GM18517 (cell line): ENCODE measurements around the gene OCRL.
"Not testable (repeated sequence)": the region's sequence is repeated elsewhere in the genome, so short reads cannot be mapped to it uniquely, and the experiment has no call there.

ENCODE experiments used
- ATAC-seq: cut with Tn5 transposase; IDR thresholded peaks from one replicate; pipeline ENCODE4 v1.9.1; 2021; ENCODE audit warnings: mild to moderate bottlenecking, moderate library complexity; ENCODE audit not compliant: unreplicated experiment

OCRL gene

GRCh38 chrX:129534816-129535578 lies 5.1 kb upstream of the OCRL start:
- ATAC-seq = no peak

GRCh38 chrX:129540722-129541184 lies 694 bp downstream of the OCRL start:
- ATAC-seq = no peak

GRCh38 chrX:129544780-129545179 lies 4.7 kb downstream of the OCRL start:
- no peak for ATAC-seq

- no peak for ATAC-seq
Measured at GRCh38 chrX:129545408-129545807, 5.3 kb downstream of the OCRL start.

- ATAC-seq = no peak
Measured at GRCh38 chrX:129549124-129549523, 9.1 kb downstream of the OCRL start.

- ATAC-seq = peak; percentile 98
Measured at GRCh38 chrX:129553619-129554288, 13.7 kb downstream of the OCRL start.

- ATAC-seq = not testable (repeated sequence)
Measured at GRCh38 chrX:129554816-129555215, 14.8 kb downstream of the OCRL start.

- no peak for ATAC-seq
Measured at GRCh38 chrX:129556806-129557315, 16.8 kb downstream of the OCRL start.

- ATAC-seq = no peak
Measured at GRCh38 chrX:129557844-129558480, 17.9 kb downstream of the OCRL start.

- ATAC-seq = no peak
Measured at GRCh38 chrX:129559783-129560182, 19.7 kb downstream of the OCRL start.

GRCh38 chrX:129561453-129561852 lies 21.4 kb downstream of the OCRL start:
- ATAC-seq = no peak

- not testable (repeated sequence) for ATAC-seq
Measured at GRCh38 chrX:129564345-129564744, 24.3 kb downstream of the OCRL start.

- ATAC-seq = no peak
Measured at GRCh38 chrX:129565046-129565650, 25.1 kb downstream of the OCRL start.

GRCh38 chrX:129566073-129566472 lies 26.0 kb downstream of the OCRL start:
- ATAC-seq = no peak

GRCh38 chrX:129568349-129568748 lies 28.3 kb downstream of the OCRL start:
- no peak for ATAC-seq

- ATAC-seq = no peak
Measured at GRCh38 chrX:129572422-129572821, 32.4 kb downstream of the OCRL start.

- ATAC-seq = not testable (repeated sequence)
Measured at GRCh38 chrX:129573652-129574051, 33.6 kb downstream of the OCRL start.

- no peak for ATAC-seq
Measured at GRCh38 chrX:129574214-129574613, 34.2 kb downstream of the OCRL start.

GRCh38 chrX:129576539-129576938 lies 36.5 kb downstream of the OCRL start:
- no peak for ATAC-seq

GRCh38 chrX:129577473-129577872 lies 37.4 kb downstream of the OCRL start:
- no peak for ATAC-seq

- no peak for ATAC-seq
Measured at GRCh38 chrX:129577877-129578276, 37.8 kb downstream of the OCRL start.
